Uterus (tissue), 2 donors: ENCODE data around the gene SALL4.

ENCODE experiments used
- CTCF ChIP-seq, 4 experiments: fragments of 200-600 bp in 2 of 4; fragments of 450-650 bp in 2 of 4; sonication (generic) in 2 of 4; IDR thresholded peaks; one replicate each; pipeline ENCODE4 v1.5.1; 2016 to 2019; ENCODE audit warnings: antibody characterized with exemption in 4 of 4, mild to moderate bottlenecking in 2 of 4, moderate library complexity in 1 of 4
- POLR2A ChIP-seq, 2 donors: fragments of 450-650 bp; IDR thresholded peaks; one replicate each; pipeline ENCODE4 v1.6.1; 2016; ENCODE audit warnings: antibody characterized with exemption in 2 of 2, mild to moderate bottlenecking in 1 of 2, moderate library complexity in 1 of 2

- TF ChIP-seq CTCF (IDR thresholded peaks at IDR 0.05) = no peak
- no peak for TF ChIP-seq POLR2A (IDR thresholded peaks at IDR 0.05)
These were observed 16.2 kb upstream of the SALL4 start for GRCh38 chr20:51818479-51819008.
